K562 (cell line): Measurements from ENCODE around the gene HDHD3. TPM values are rescaled to one million over a fixed set of nuclear protein-coding genes. Genes with fewer than 3 reads are reported as not detected.
A peak's percentile ranks its signal among the peaks of the same experiment; 100 is the strongest.
"Not testable (repeated sequence)": the region's sequence is repeated elsewhere in the genome, so short reads cannot be mapped to it uniquely, and the experiment has no call there.

ENCODE experiments used
- CREM ChIP-seq: IDR thresholded peaks from 2 replicates; pipeline ENCODE4 v1.6.1; 2014; ENCODE audit warnings: antibody characterized with exemption, low read depth
- CTCF ChIP-seq, 3 experiments: IDR thresholded peaks in 2 of 3; conservative IDR thresholded peaks in 1 of 3; 2 replicates each; pipeline ENCODE4 v1.5.1; 2011 to 2012; ENCODE audit warnings: low read length in 3 of 3, mild to moderate bottlenecking in 3 of 3, control low read depth in 2 of 3, improper control_type of control experiment in 1 of 3, inconsistent platforms in 1 of 3, low read depth in 1 of 3, mixed read lengths in 1 of 3, moderate library complexity in 1 of 3; ENCODE audit not compliant: insufficient read depth in 2 of 3
- FOXA3 ChIP-seq, 2 experiments: fragments of 450-650 bp in 1 of 2; sonication (generic) in 1 of 2; formaldehyde crosslinking; IDR thresholded peaks in 1 of 2; conservative IDR thresholded peaks in 1 of 2; 2 replicates each; pipeline versions ENCODE4 v1.4.0 to v1.8.0; 2020 to 2022; ENCODE audit warnings: mild to moderate bottlenecking in 2 of 2, missing genetic modification reagents in 1 of 2
- FOXK2 ChIP-seq, 2 experiments: fragments of 450-650 bp; IDR thresholded peaks in 1 of 2; conservative IDR thresholded peaks in 1 of 2; 2 replicates each; pipeline ENCODE4 v1.6.1; 2016; ENCODE audit warnings: low read depth in 2 of 2, mild to moderate bottlenecking in 1 of 2
- JUND ChIP-seq, 2 experiments: IDR thresholded peaks; 2 replicates in 1 of 2; 3 replicates in 1 of 2; pipeline ENCODE4 v1.6.1; 2011; ENCODE audit warnings: borderline replicate concordance in 2 of 2, low read depth in 2 of 2, low read length in 2 of 2, improper control_type of control experiment in 1 of 2, missing biosample characterization in 1 of 2, missing genetic modification characterization in 1 of 2, missing genetic modification reagents in 1 of 2
- KLF16 ChIP-seq: IDR thresholded peaks from 2 replicates; pipeline ENCODE4 v1.6.1; 2016; ENCODE audit warnings: antibody characterized with exemption
- LCOR ChIP-seq: sonication (generic); formaldehyde crosslinking; IDR thresholded peaks from 2 replicates; pipeline ENCODE4 v1.8.0; 2022; ENCODE audit warnings: mild to moderate bottlenecking, missing genetic modification reagents
- MNT ChIP-seq, 2 experiments: fragments of 450-650 bp; conservative IDR thresholded peaks; 2 replicates each; pipeline ENCODE4 v1.6.1; 2017; ENCODE audit warnings: mild to moderate bottlenecking in 2 of 2, moderate library complexity in 2 of 2
- POLR2A ChIP-seq: fragments of 450-650 bp; conservative IDR thresholded peaks from 2 replicates; pipeline ENCODE4 v1.6.1; 2016
- POLR2B ChIP-seq: fragments of 450-650 bp; IDR thresholded peaks from 2 replicates; pipeline ENCODE4 v1.6.1; 2018; ENCODE audit warnings: low read depth; ENCODE audit not compliant: partially characterized antibody
- RB1 ChIP-seq: fragments of 450-650 bp; IDR thresholded peaks from 2 replicates; pipeline ENCODE4 v1.6.1; 2017; ENCODE audit warnings: low read depth, mild to moderate bottlenecking
- SMARCA4 ChIP-seq: fragments of 450-650 bp; IDR thresholded peaks from 2 replicates; pipeline ENCODE4 v1.6.1; 2016
- SOX6 ChIP-seq: fragments of 450-650 bp; IDR thresholded peaks from 2 replicates; pipeline ENCODE4 v1.6.1; 2014; ENCODE audit warnings: mild to moderate bottlenecking
- SUPT5H ChIP-seq: fragments of 450-650 bp; IDR thresholded peaks from 2 replicates; pipeline ENCODE4 v1.6.1; 2016
- ZNF384 ChIP-seq: IDR thresholded peaks from 2 replicates; pipeline ENCODE4 v1.6.1; 2012; ENCODE audit warnings: low read depth, low read length, improper control_type of control experiment
- polyA plus RNA-seq, 8 experiments: library from polyadenylated mRNA; depleted of rRNA in 4 of 8; stranded (reverse) in 5 of 8; unstranded in 3 of 8; fragments of >200 nt; fragmentation: Nextera tagmentation in 2 of 8; fragmentation: Illumina TruSeq in 1 of 8; extraction: Ambion mirVana in 2 of 8; extraction: Trizol in 1 of 8; gene quantifications; 2 replicates each; pipeline versions ENCODE4 v1.2.1 to v1.2.3, GENCODE V29; 2011 to 2014; ENCODE audit warnings: inconsistent platforms in 1 of 8, missing spikeins in 1 of 8
- total RNA-seq, 7 experiments: library from RNA; depleted of rRNA in 6 of 7; stranded (reverse); fragments of >200 nt in 6 of 7; fragmentation: Illumina TruSeq in 2 of 7; extraction: Trizol in 2 of 7; gene quantifications; 2 replicates each; pipeline versions ENCODE4 v1.2.1 to v1.2.3, GENCODE V29; 2011 to 2021; ENCODE audit warnings: low replicate concordance in 1 of 7

The HDHD3 gene
- total and polyA plus RNA-seq, 9 of the 15 experiments (the other 6 are each of a cell fraction or from before 2014, with no cell fraction given), result 1.1 to 19.1 (median 10.9) TPM

GRCh38 chr9:113406873-113407511 is 30.2 kb upstream of the HDHD3 start (continued):
- TF ChIP-seq FOXK2 (conservative IDR thresholded peaks at IDR 0.05 in 1 of 2, IDR thresholded peaks at IDR 0.05 in 1 of 2; ENCODE audit: low read depth in 2 of 2), result peak; percentile 95 to 97
- 0 out of 2 replicates have a peak, but pooled peaks have one; percentile 7 for TF ChIP-seq SOX6
- peak; percentile 29; the same call in 1 of the 2 replicates for TF ChIP-seq JUND (IDR thresholded peaks at IDR 0.05; ENCODE audit: borderline replicate concordance, low read depth, low read length)
- TF ChIP-seq JUND (tag; IDR thresholded peaks at IDR 0.05; ENCODE audit: borderline replicate concordance, low read depth, low read length), result not testable (repeated sequence)
- TF ChIP-seq POLR2B, result peak; percentile 57
- peak; percentile 80 to 92 (median 85) for TF ChIP-seq CTCF (IDR thresholded peaks at IDR 0.05 in 2 of 3, conservative IDR thresholded peaks at IDR 0.05 in 1 of 3; ENCODE audit: insufficient read depth in 2 of 3, low read depth in 1 of 3, low read length in 3 of 3)
- TF ChIP-seq KLF16, result 0 out of 2 replicates have a peak, but pooled peaks have one; percentile 41
- 0 out of 4 replicates have a peak, but pooled peaks of 1 of the 2 experiments have one; percentile 29 for TF ChIP-seq MNT (conservative IDR thresholded peaks at IDR 0.05)
- peak; percentile 10; the same call in 1 of the 2 replicates for TF ChIP-seq CREM
- peak; percentile 75 for TF ChIP-seq ZNF384
- peak; percentile 69 to 87 for TF ChIP-seq FOXA3 (CRISPR knock-in tag; conservative IDR thresholded peaks at IDR 0.05 in 1 of 2, IDR thresholded peaks at IDR 0.05 in 1 of 2)
- TF ChIP-seq LCOR, result 0 out of 2 replicates have a peak, but pooled peaks have one; percentile 39
- TF ChIP-seq SMARCA4, result 0 out of 2 replicates have a peak, but pooled peaks have one; percentile 12
- TF ChIP-seq RB1, result peak; percentile 14; the same call in 1 of the 2 replicates
- TF ChIP-seq POLR2A, result peak; percentile 45; the same call in 1 of the 2 replicates
- 0 out of 2 replicates have a peak, but pooled peaks have one; percentile 34 for TF ChIP-seq SUPT5H
